ENCODE measurements around the gene LCLAT1. TPM values are rescaled to one million over a fixed set of nuclear protein-coding genes. Genes with fewer than 3 reads are reported as not detected.

LCLAT1 gene
- 10.5 and 13.0 TPM in 2 replicates for total RNA-seq

DNA sequence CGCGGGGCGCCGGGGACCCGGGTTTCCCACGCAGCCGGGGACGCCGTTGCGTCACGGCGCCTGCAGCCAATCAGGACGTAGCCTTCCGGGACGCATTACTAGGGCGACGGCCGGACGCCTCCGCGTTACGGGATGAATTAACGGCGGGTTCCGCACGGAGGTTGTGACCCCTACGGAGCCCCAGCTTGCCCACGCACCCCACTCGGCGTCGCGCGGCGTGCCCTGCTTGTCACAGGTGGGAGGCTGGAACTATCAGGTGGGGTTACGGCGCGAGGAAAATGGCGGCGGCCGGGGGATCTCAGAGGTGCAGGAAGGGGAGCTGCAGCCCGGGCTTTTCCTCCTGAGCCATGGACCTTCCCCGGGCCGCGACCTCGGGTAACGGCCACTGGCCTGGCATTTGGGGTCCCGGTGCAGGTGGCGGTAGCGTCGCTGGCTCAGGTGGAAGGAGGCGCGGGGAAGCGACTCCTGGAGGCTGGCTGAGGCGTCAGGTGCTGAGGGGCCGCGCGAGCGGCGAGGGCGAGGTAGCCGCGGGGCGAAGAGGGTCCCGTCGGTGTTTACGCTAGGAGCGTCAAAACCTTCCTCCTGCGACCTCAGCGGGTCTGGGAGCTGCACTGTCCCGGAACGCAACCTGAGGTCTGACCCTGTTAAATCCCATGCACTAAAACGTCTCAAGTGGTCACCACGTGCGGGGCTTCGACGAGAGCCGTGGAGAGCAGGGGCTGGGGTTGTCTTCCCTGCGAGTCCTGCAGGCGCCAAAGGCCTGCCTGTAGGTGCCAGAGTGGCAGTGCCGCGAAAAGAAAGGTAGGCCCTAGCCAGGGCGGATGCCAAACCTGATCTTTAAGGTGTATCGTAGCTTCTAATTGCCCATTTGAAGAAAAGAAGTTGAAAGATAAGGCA lies at the start of gene LCLAT1:
Gene LCLAT1 (plus strand): TSS at position 98 of the 897 bp plus-strand sequence. CDS start 78,345 bp downstream, outside the sequence.

Other genes with a start within 250 kb of the LCLAT1 start
- gene LBH, start 215.7 kb upstream of the LCLAT1 start, total RNA-seq: 18.6 and 20.8 TPM in 2 replicates

Measured in mammary microvascular endothelial cell (primary cell).